Cardiac fibroblast (primary cell): Measurements from ENCODE around the gene MPPED1.

ENCODE experiments used
- DNase-seq, 2 donors: peaks; one replicate each; pipeline versions ENCODE4 v3.0.0 to v3.0.0-alpha.2; 2010; ENCODE audit warnings: low read depth in 2 of 2
- H3K4me3 ChIP-seq, 2 donors: replicated peaks in 1 of 2; 1 replicate in 1 of 2; 2 replicates in 1 of 2; pipeline ENCODE4 v1.5.1; 2011; ENCODE audit warnings: low read depth in 2 of 2, low read length in 2 of 2, mild to moderate bottlenecking in 2 of 2, moderate library complexity in 1 of 2
- TF ChIP-seq, protein P1 (sequence below): IDR thresholded peaks from one replicate; pipeline ENCODE4 v1.5.1; 2011; ENCODE audit warnings: low read depth, mild to moderate bottlenecking, low read length, inconsistent platforms

Gene MPPED1

DNA sequence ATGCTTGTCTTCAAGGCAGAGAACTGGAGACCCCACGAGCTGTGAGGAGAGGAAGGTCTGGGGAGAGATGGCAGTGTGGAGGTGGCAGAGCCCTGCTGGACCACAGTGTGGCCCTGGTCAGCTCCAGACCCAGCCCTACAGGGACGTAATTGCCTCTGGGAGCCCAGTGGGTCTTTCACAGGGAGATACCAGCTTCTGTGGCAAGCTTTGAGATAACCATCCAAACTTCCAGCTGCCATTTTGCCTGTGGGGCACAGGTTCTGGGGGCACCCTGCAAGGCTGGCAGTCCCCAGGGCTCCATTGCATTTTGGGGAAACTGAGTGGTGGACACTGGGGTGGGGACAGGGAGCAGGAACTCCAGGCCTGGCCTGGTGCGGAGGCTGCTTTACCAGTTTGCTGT lies 10.2 kb upstream of the MPPED1 start:
- TF ChIP-seq, protein P1, sequence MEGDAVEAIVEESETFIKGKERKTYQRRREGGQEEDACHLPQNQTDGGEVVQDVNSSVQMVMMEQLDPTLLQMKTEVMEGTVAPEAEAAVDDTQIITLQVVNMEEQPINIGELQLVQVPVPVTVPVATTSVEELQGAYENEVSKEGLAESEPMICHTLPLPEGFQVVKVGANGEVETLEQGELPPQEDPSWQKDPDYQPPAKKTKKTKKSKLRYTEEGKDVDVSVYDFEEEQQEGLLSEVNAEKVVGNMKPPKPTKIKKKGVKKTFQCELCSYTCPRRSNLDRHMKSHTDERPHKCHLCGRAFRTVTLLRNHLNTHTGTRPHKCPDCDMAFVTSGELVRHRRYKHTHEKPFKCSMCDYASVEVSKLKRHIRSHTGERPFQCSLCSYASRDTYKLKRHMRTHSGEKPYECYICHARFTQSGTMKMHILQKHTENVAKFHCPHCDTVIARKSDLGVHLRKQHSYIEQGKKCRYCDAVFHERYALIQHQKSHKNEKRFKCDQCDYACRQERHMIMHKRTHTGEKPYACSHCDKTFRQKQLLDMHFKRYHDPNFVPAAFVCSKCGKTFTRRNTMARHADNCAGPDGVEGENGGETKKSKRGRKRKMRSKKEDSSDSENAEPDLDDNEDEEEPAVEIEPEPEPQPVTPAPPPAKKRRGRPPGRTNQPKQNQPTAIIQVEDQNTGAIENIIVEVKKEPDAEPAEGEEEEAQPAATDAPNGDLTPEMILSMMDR: no peak
- no peak overlapping the region for H3K4me3 ChIP-seq
- DNase-seq: no peak

GRCh38 chr22:43402128-43402527 lies 9.7 kb upstream of the MPPED1 start:
- no peak overlapping the region for H3K4me3 ChIP-seq
- TF ChIP-seq, protein P1: no peak
- DNase-seq: no peak

GRCh38 chr22:43404673-43405385 lies 7.0 kb upstream of the MPPED1 start:
- TF ChIP-seq, protein P1: no peak
- H3K4me3 ChIP-seq: no peak overlapping the region
- DNase-seq: no peak

GRCh38 chr22:43406186-43406790 lies 5.5 kb upstream of the MPPED1 start:
- H3K4me3 ChIP-seq: no peak overlapping the region
- TF ChIP-seq, protein P1: no peak
- no peak for DNase-seq

DNA sequence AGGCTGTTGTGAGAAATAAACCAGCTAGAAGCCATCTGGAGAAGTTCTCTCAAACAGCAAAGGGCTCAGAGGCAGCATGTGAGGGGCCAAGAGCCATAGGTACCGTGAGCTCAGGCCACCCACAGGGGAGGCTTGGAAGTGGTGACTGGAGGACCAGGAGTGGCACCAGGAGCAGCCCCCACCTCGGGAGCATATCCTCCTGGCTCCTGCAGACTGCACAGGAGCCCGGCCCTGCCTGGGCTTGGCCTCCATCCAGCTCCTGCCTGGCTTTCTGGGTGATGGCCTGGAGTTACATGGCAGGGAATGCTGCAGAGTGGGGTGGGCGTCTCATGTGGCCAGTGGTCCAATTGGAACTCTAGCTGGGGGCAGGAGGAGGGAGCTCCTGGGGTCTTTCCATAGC lies 4.2 kb upstream of the MPPED1 start:
- no peak for DNase-seq
- TF ChIP-seq, protein P1: no peak
- H3K4me3 ChIP-seq: no peak overlapping the region

DNA sequence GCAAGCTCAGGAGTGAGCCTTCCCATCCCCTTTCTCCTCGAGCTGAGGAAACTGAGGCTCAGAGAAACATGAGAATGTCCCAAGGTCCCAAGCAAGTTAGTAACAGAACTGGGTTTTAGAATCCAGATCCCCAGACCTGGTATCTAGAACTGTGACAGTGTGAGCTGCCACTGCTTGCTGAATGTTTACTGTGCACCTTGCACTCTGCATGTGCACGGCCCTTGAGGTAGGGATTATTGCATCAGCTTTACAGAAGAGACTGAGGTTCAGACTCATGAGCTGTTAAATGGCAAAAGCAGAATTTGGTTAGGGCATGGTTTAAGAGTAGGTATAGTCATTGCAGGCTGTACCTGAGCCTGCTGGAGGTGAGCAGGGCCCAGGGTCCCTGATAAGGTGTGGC lies 3.8 kb upstream of the MPPED1 start:
- DNase-seq: no peak
- TF ChIP-seq, protein P1: no peak
- no peak overlapping the region for H3K4me3 ChIP-seq
